Cardiac fibroblast (primary cell): Measurements from ENCODE around the gene CPPED1.
"Not testable (repeated sequence)": the region's sequence is repeated elsewhere in the genome, so short reads cannot be mapped to it uniquely, and the experiment has no call there.

Experiments
- DNase-seq, 2 donors: peaks; one replicate each; pipeline versions ENCODE4 v3.0.0 to v3.0.0-alpha.2; 2010; ENCODE audit warnings: low read depth in 2 of 2
- H3K4me3 ChIP-seq, 2 donors: replicated peaks in 1 of 2; 1 replicate in 1 of 2; 2 replicates in 1 of 2; pipeline ENCODE4 v1.5.1; 2011; ENCODE audit warnings: low read depth in 2 of 2, low read length in 2 of 2, mild to moderate bottlenecking in 2 of 2, moderate library complexity in 1 of 2
- CTCF ChIP-seq: IDR thresholded peaks from one replicate; pipeline ENCODE4 v1.5.1; 2011; ENCODE audit warnings: low read depth, mild to moderate bottlenecking, low read length, inconsistent platforms

Gene CPPED1

GRCh38 chr16:12815361-12815760 is 11.7 kb upstream of the CPPED1 start:
- peak in 1 of 2 donors; percentile 10 for DNase-seq
- no peak for TF ChIP-seq CTCF
- H3K4me3 ChIP-seq = no peak overlapping the region

- H3K4me3 ChIP-seq = not testable (repeated sequence)
Measured at GRCh38 chr16:12813734-12814133, 10.0 kb upstream of the CPPED1 start.

GRCh38 chr16:12813321-12813720 is 9.6 kb upstream of the CPPED1 start:
- not testable (repeated sequence) for DNase-seq, H3K4me3 ChIP-seq

More at GRCh38 chr16:12813734-12814133, 10.0 kb upstream of the CPPED1 start:
- not testable (repeated sequence) for DNase-seq

- TF ChIP-seq CTCF = no peak
- DNase-seq = no peak
Measured at GRCh38 chr16:12811441-12812383, 8.0 kb upstream of the CPPED1 start.

GRCh38 chr16:12805066-12805465 is 1.4 kb upstream of the CPPED1 start:
- no peak for TF ChIP-seq CTCF
- no peak overlapping the region for H3K4me3 ChIP-seq
- DNase-seq = no peak

More at GRCh38 chr16:12811441-12812383, 8.0 kb upstream of the CPPED1 start:
- no peak overlapping the region for H3K4me3 ChIP-seq

GRCh38 chr16:12804395-12804794 is 708 bp upstream of the CPPED1 start:
- no peak for TF ChIP-seq CTCF
- no peak overlapping the region for H3K4me3 ChIP-seq
- DNase-seq = no peak

GRCh38 chr16:12802661-12803060 is 1.0 kb downstream of the CPPED1 start:
- peak overlapping the region; percentile 70 for H3K4me3 ChIP-seq
- TF ChIP-seq CTCF = no peak
- no peak for DNase-seq

- no peak for TF ChIP-seq CTCF
- H3K4me3 ChIP-seq = no peak overlapping the region
- DNase-seq = no peak
Measured at GRCh38 chr16:12802048-12802447, 1.6 kb downstream of the CPPED1 start.
